Astrocyte (in vitro differentiated cells and primary cell): Measurements from ENCODE around the gene TTC7B. TPM values are rescaled to one million over a fixed set of nuclear protein-coding genes. Genes with fewer than 3 reads are reported as not detected.

Experiments
- DNase-seq: peaks from one replicate; pipeline ENCODE4 v3.0.0-alpha.2; 2010; ENCODE audit warnings: low read depth
- FAIRE-seq: peaks from 2 replicates; lab custom pipeline; 2011; peaks lifted over from hg19 to GRCh38; lab: Jason Lieb, UNC
- H2AFZ ChIP-seq: 2 replicates; pipeline ENCODE4 v1.6.0; 2012; ENCODE audit warnings: low read depth, low read length, inconsistent platforms
- H3K27ac ChIP-seq: 2 replicates; pipeline ENCODE4 v1.5.1; 2011; ENCODE audit warnings: low read depth, low read length, inconsistent platforms
- H3K27me3 ChIP-seq: 2 replicates; pipeline ENCODE4 v1.6.0; 2011; ENCODE audit warnings: low read length, inconsistent platforms; ENCODE audit not compliant: insufficient read depth
- H3K36me3 ChIP-seq: 2 replicates; pipeline ENCODE4 v1.5.1; 2011; ENCODE audit warnings: low read length, inconsistent platforms; ENCODE audit not compliant: insufficient read depth
- H3K4me1 ChIP-seq: 2 replicates; pipeline ENCODE4 v1.5.1; 2011; ENCODE audit warnings: low read length, inconsistent platforms; ENCODE audit not compliant: insufficient read depth
- H3K4me2 ChIP-seq: 2 replicates; pipeline ENCODE4 v1.6.0; 2012; ENCODE audit warnings: low read length, inconsistent platforms
- H3K4me3 ChIP-seq: 2 replicates; pipeline ENCODE4 v1.5.1; 2011; ENCODE audit warnings: low read depth, mild to moderate bottlenecking, low read length, inconsistent platforms; ENCODE audit not compliant: insufficient read depth
- H3K79me2 ChIP-seq: 2 replicates; pipeline ENCODE4 v1.6.0; 2012; ENCODE audit warnings: mild to moderate bottlenecking, low read length, inconsistent platforms; ENCODE audit not compliant: insufficient read depth
- H3K9ac ChIP-seq: 2 replicates; pipeline ENCODE4 v1.6.0; 2012; ENCODE audit warnings: mild to moderate bottlenecking, low read length, inconsistent platforms
- H3K9me3 ChIP-seq: 2 replicates; pipeline ENCODE4 v1.5.1; 2012; ENCODE audit warnings: low read depth, mild to moderate bottlenecking, low read length, inconsistent platforms; ENCODE audit not compliant: insufficient read depth
- H4K20me1 ChIP-seq: 2 replicates; pipeline ENCODE4 v1.6.0; 2012; ENCODE audit warnings: low read length, inconsistent platforms; ENCODE audit not compliant: insufficient read depth
- H3K27ac Mint-ChIP-seq: one replicate; pipeline ENCODE4 v1.8.0; 2021; ENCODE audit warnings: mild to moderate bottlenecking, mixed read lengths; ENCODE audit not compliant: unreplicated experiment
- H3K27me3 Mint-ChIP-seq: one replicate; pipeline ENCODE4 v1.8.0; 2021; ENCODE audit warnings: low read depth, mixed read lengths; ENCODE audit not compliant: unreplicated experiment
- H3K36me3 Mint-ChIP-seq: one replicate; pipeline ENCODE4 v1.8.0; 2021; ENCODE audit warnings: low read depth, mixed read lengths; ENCODE audit not compliant: unreplicated experiment
- H3K4me1 Mint-ChIP-seq: one replicate; pipeline ENCODE4 v1.8.0; 2021; ENCODE audit warnings: low read depth, mixed read lengths; ENCODE audit not compliant: unreplicated experiment
- H3K4me3 Mint-ChIP-seq: one replicate; pipeline ENCODE4 v1.8.0; 2021; ENCODE audit warnings: mild to moderate bottlenecking, moderate library complexity, mixed read lengths; ENCODE audit not compliant: unreplicated experiment
- H3K9me3 Mint-ChIP-seq: one replicate; pipeline ENCODE4 v1.8.0; 2021; ENCODE audit warnings: mild to moderate bottlenecking, mixed read lengths; ENCODE audit not compliant: unreplicated experiment
- CTCF ChIP-seq: IDR thresholded peaks from 2 replicates; pipeline ENCODE4 v1.5.1; 2011; ENCODE audit warnings: low read depth, mild to moderate bottlenecking, inconsistent platforms, low read length, moderate library complexity; ENCODE audit not compliant: insufficient read depth
- EZH2 ChIP-seq: IDR thresholded peaks from 2 replicates; pipeline ENCODE4 v1.6.1; 2012; ENCODE audit warnings: mild to moderate bottlenecking, low read length, inconsistent platforms; ENCODE audit not compliant: insufficient read depth
- total RNA-seq: library from RNA; stranded (reverse); gene quantifications from 2 replicates; pipeline ENCODE4 v1.2.1, GENCODE V29; 2021

Gene TTC7B
- total RNA-seq, 1 donor from 2014 or later = 42.1 TPM

GRCh38 chr14:90608281-90608680 is 207.9 kb downstream of the TTC7B start:
- Histone ChIP-seq H3K36me3 (no peaks in the 10 kb centered on the region), H4K20me1 (no peaks in the 10 kb centered on the region), H3K79me2 (no peaks in the 10 kb centered on the region), H3K27ac (no peak overlapping the region), H3K27me3 (no peaks in the 10 kb centered on the region), H3K4me3 (no peak overlapping the region), H3K9ac (no peak overlapping the region), H3K4me1 (no peaks in the 10 kb centered on the region), H3K4me2 (no peak overlapping the region), H2AFZ (no peak overlapping the region), H3K9me3 (no peaks in the 10 kb centered on the region)
- Mint-ChIP-seq H3K27ac (no peak overlapping the region), H3K27me3 (no peaks in the 10 kb centered on the region), H3K36me3 (peaks cover 5% of the 10 kb centered on the region), H3K4me1 (peaks cover 11% of the 10 kb centered on the region), H3K9me3 (no peaks in the 10 kb centered on the region), H3K4me3 (no peak overlapping the region)
- no peak for TF ChIP-seq CTCF
- no peak for TF ChIP-seq EZH2
- FAIRE-seq (no peak), DNase-seq (no peak)

GRCh38 chr14:90607141-90607540 is 209.1 kb downstream of the TTC7B start:
- Mint-ChIP-seq H3K9me3 (no peaks in the 10 kb centered on the region), H3K27ac (no peak overlapping the region), H3K36me3 (peaks cover 6% of the 10 kb centered on the region), H3K4me1 (peaks cover 11% of the 10 kb centered on the region), H3K27me3 (no peaks in the 10 kb centered on the region), H3K4me3 (no peak overlapping the region)
- no peaks in the 10 kb centered on the region for H3K9me3 ChIP-seq
- H4K20me1 ChIP-seq = no peaks in the 10 kb centered on the region
- no peak for TF ChIP-seq EZH2
- TF ChIP-seq CTCF = no peak
- H3K79me2 ChIP-seq = no peaks in the 10 kb centered on the region
- no peaks in the 10 kb centered on the region for H3K27me3 ChIP-seq
- no peak for DNase-seq
- no peak overlapping the region for H3K9ac ChIP-seq
- H2AFZ ChIP-seq = no peak overlapping the region
- H3K4me1 ChIP-seq = no peaks in the 10 kb centered on the region
- H3K27ac ChIP-seq = no peak overlapping the region
- H3K4me3 ChIP-seq = no peak overlapping the region
- no peak for FAIRE-seq
- H3K36me3 ChIP-seq = no peaks in the 10 kb centered on the region
- H3K4me2 ChIP-seq = no peak overlapping the region

- Histone ChIP-seq H3K27me3 (no peaks in the 10 kb centered on the region), H3K36me3 (no peaks in the 10 kb centered on the region), H3K4me2 (no peak overlapping the region), H3K9me3 (no peaks in the 10 kb centered on the region), H3K9ac (no peak overlapping the region), H2AFZ (no peak overlapping the region), H3K27ac (no peak overlapping the region), H3K79me2 (no peaks in the 10 kb centered on the region), H3K4me3 (no peak overlapping the region), H4K20me1 (no peaks in the 10 kb centered on the region), H3K4me1 (no peaks in the 10 kb centered on the region)
- no peaks in the 10 kb centered on the region for H3K9me3 Mint-ChIP-seq
- H3K27ac Mint-ChIP-seq = no peak overlapping the region
- DNase-seq (no peak), FAIRE-seq (no peak)
- H3K4me1 Mint-ChIP-seq = peaks cover 6% of the 10 kb centered on the region
- H3K36me3 Mint-ChIP-seq = peaks cover 6% of the 10 kb centered on the region
- no peaks in the 10 kb centered on the region for H3K27me3 Mint-ChIP-seq
- TF ChIP-seq CTCF (no peak), EZH2 (no peak)
- H3K4me3 Mint-ChIP-seq = no peak overlapping the region
These were observed 209.8 kb downstream of the TTC7B start for GRCh38 chr14:90606434-90606833.
